ENCODE results near the gene LPGAT1.

LPGAT1 gene

GRCh38 chr1:211828584-211829342, 1.8 kb downstream of the LPGAT1 start:
- no peak for DNase-seq

- no peak for DNase-seq
Measured at GRCh38 chr1:211827051-211827450, 3.5 kb downstream of the LPGAT1 start.

GRCh38 chr1:211825980-211826379, 4.6 kb downstream of the LPGAT1 start:
- no peak for DNase-seq

- peak in 3 of 4 experiments; percentile 11 to 73 (median 67) for DNase-seq
Measured at GRCh38 chr1:211822677-211823407, 7.7 kb downstream of the LPGAT1 start.

GRCh38 chr1:211816586-211816985, 14.0 kb downstream of the LPGAT1 start:
- DNase-seq: peak in 2 of 4 experiments; percentile 37 to 49

GRCh38 chr1:211814313-211814712, 16.2 kb downstream of the LPGAT1 start:
- DNase-seq: no peak

- no peak for DNase-seq
Measured at GRCh38 chr1:211813590-211813989, 17.0 kb downstream of the LPGAT1 start.

GRCh38 chr1:211812584-211812983, 18.0 kb downstream of the LPGAT1 start:
- no peak for DNase-seq

GRCh38 chr1:211811848-211812247, 18.7 kb downstream of the LPGAT1 start:
- DNase-seq: no peak

- no peak for DNase-seq
Measured at GRCh38 chr1:211811126-211811525, 19.4 kb downstream of the LPGAT1 start.

- no peak for DNase-seq
Measured at GRCh38 chr1:211808475-211808874, 22.1 kb downstream of the LPGAT1 start.

GRCh38 chr1:211804915-211805314, 25.6 kb downstream of the LPGAT1 start:
- DNase-seq: no peak

GRCh38 chr1:211800925-211801607, 29.5 kb downstream of the LPGAT1 start:
- no peak for DNase-seq

- DNase-seq: no peak
Measured at GRCh38 chr1:211797994-211798393, 32.6 kb downstream of the LPGAT1 start.

- DNase-seq: no peak
Measured at GRCh38 chr1:211791979-211792378, 38.6 kb downstream of the LPGAT1 start.

GRCh38 chr1:211789641-211790464, 40.7 kb downstream of the LPGAT1 start:
- DNase-seq: no peak

- DNase-seq: no peak
Measured at GRCh38 chr1:211788626-211789025, 41.9 kb downstream of the LPGAT1 start.

- peak in 2 of 4 experiments; percentile 8 to 21 for DNase-seq
Measured at GRCh38 chr1:211783897-211784296, 46.7 kb downstream of the LPGAT1 start.

- no peak for DNase-seq
Measured at GRCh38 chr1:211783266-211783665, 47.3 kb downstream of the LPGAT1 start.

GRCh38 chr1:211781260-211781659, 49.3 kb downstream of the LPGAT1 start:
- no peak for DNase-seq

GRCh38 chr1:211775170-211775569, 55.4 kb downstream of the LPGAT1 start:
- DNase-seq: no peak

GRCh38 chr1:211764701-211765100, 65.9 kb downstream of the LPGAT1 start:
- DNase-seq: no peak

- DNase-seq: no peak
Measured at GRCh38 chr1:211762206-211762605, 68.4 kb downstream of the LPGAT1 start.
